ENCODE results near the gene QSOX2. TPM values are rescaled to one million over a fixed set of nuclear protein-coding genes. Genes with fewer than 3 reads are reported as not detected.

Gene QSOX2
- total RNA-seq, 1 donor from 2014 or later: 21.2 TPM

GRCh38 chr9:136278894-136279293 lies 33.3 kb upstream of the QSOX2 start:
- H3K4me3 Mint-ChIP-seq (ENCODE audit: unreplicated experiment): no peak overlapping the region
- H3K36me3 Mint-ChIP-seq (ENCODE audit: unreplicated experiment): no peaks in the 10 kb centered on the region
- peaks cover 4% of the 10 kb centered on the region for H3K9me3 Mint-ChIP-seq (ENCODE audit: unreplicated experiment)

DNA sequence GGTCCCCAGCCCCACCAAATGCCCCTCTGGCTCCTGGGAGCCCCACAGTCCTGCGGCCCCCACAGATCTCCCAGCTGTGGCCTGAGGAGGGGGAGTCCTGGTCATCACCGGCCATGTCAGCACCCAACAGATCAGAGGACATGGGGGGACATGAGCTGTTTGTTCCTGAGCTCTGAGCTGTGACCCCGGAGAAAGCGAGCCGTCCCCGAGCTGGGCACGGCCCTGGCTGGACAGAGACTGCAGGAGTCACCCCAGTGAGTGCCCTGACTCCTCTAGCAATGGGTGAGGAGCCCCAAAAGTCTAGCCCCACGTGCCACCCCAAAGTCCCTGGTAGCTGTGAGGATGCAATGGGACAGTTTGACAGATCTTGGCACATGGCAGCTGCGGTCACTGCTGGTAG lies 32.6 kb upstream of the QSOX2 start:
- Mint-ChIP-seq H3K36me3 (ENCODE audit: unreplicated experiment) (no peaks in the 10 kb centered on the region), H3K9me3 (ENCODE audit: unreplicated experiment) (peaks cover 3% of the 10 kb centered on the region), H3K27ac (ENCODE audit: unreplicated experiment) (no peak overlapping the region), H3K27me3 (ENCODE audit: unreplicated experiment) (peaks cover 9% of the 10 kb centered on the region), H3K4me3 (ENCODE audit: unreplicated experiment) (no peak overlapping the region), H3K4me1 (ENCODE audit: low read depth, unreplicated experiment) (no peaks in the 10 kb centered on the region)
- TF ChIP-seq, protein P1, sequence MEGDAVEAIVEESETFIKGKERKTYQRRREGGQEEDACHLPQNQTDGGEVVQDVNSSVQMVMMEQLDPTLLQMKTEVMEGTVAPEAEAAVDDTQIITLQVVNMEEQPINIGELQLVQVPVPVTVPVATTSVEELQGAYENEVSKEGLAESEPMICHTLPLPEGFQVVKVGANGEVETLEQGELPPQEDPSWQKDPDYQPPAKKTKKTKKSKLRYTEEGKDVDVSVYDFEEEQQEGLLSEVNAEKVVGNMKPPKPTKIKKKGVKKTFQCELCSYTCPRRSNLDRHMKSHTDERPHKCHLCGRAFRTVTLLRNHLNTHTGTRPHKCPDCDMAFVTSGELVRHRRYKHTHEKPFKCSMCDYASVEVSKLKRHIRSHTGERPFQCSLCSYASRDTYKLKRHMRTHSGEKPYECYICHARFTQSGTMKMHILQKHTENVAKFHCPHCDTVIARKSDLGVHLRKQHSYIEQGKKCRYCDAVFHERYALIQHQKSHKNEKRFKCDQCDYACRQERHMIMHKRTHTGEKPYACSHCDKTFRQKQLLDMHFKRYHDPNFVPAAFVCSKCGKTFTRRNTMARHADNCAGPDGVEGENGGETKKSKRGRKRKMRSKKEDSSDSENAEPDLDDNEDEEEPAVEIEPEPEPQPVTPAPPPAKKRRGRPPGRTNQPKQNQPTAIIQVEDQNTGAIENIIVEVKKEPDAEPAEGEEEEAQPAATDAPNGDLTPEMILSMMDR (IDR thresholded peaks at IDR 0.05; ENCODE audit: partially characterized antibody, unreplicated experiment): no peak
- no peak for DNase-seq

More at GRCh38 chr9:136278894-136279293, 33.3 kb upstream of the QSOX2 start:
- Mint-ChIP-seq H3K27ac (ENCODE audit: unreplicated experiment) (no peak overlapping the region), H3K27me3 (ENCODE audit: unreplicated experiment) (peaks cover 6% of the 10 kb centered on the region), H3K4me1 (ENCODE audit: low read depth, unreplicated experiment) (no peaks in the 10 kb centered on the region)
- no peak for DNase-seq
- TF ChIP-seq, protein P1 (IDR thresholded peaks at IDR 0.05; ENCODE audit: partially characterized antibody, unreplicated experiment): no peak

DNA sequence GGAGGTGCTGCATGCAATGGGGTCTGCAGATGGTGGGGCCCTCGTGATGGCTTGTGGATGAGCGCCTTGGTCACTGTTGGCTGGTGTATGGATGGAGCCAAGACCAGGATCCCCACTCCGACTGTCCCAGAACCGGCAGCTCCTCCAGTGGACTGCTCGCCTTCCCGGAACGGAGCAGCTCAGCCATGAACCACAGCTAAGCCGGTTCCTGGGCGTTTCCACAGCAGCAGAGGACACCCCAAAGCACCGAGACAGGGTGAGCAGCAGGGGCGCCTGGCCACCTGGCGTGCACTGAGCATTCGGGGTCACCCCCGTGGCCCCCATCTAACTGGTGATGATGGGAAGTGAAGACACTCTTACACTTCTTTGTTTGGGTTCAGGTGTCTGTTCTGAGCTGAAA lies 32.1 kb upstream of the QSOX2 start:
- no peaks in the 10 kb centered on the region for H3K36me3 Mint-ChIP-seq (ENCODE audit: unreplicated experiment)
- peaks cover 1% of the 10 kb centered on the region for H3K9me3 Mint-ChIP-seq (ENCODE audit: unreplicated experiment)
- DNase-seq: no peak
- no peak overlapping the region for H3K27ac Mint-ChIP-seq (ENCODE audit: unreplicated experiment)
- no peak overlapping the region for H3K4me3 Mint-ChIP-seq (ENCODE audit: unreplicated experiment)
- no peaks in the 10 kb centered on the region for H3K4me1 Mint-ChIP-seq (ENCODE audit: low read depth, unreplicated experiment)
- TF ChIP-seq, protein P1 (IDR thresholded peaks at IDR 0.05; ENCODE audit: partially characterized antibody, unreplicated experiment): no peak
- H3K27me3 Mint-ChIP-seq (ENCODE audit: unreplicated experiment): peaks cover 9% of the 10 kb centered on the region

GRCh38 chr9:136276716-136277115 lies 31.1 kb upstream of the QSOX2 start:
- H3K36me3 Mint-ChIP-seq (ENCODE audit: unreplicated experiment): no peaks in the 10 kb centered on the region
- peaks cover 1% of the 10 kb centered on the region for H3K9me3 Mint-ChIP-seq (ENCODE audit: unreplicated experiment)
- TF ChIP-seq, protein P1 (IDR thresholded peaks at IDR 0.05; ENCODE audit: partially characterized antibody, unreplicated experiment): no peak
- H3K27me3 Mint-ChIP-seq (ENCODE audit: unreplicated experiment): peaks cover 9% of the 10 kb centered on the region
- DNase-seq: no peak
- no peak overlapping the region for H3K27ac Mint-ChIP-seq (ENCODE audit: unreplicated experiment)
- no peak overlapping the region for H3K4me3 Mint-ChIP-seq (ENCODE audit: unreplicated experiment)
- no peaks in the 10 kb centered on the region for H3K4me1 Mint-ChIP-seq (ENCODE audit: low read depth, unreplicated experiment)

GRCh38 chr9:136275655-136276429 lies 30.2 kb upstream of the QSOX2 start:
- Mint-ChIP-seq H3K4me3 (ENCODE audit: unreplicated experiment) (no peak overlapping the region), H3K9me3 (ENCODE audit: unreplicated experiment) (peaks cover 1% of the 10 kb centered on the region), H3K27me3 (ENCODE audit: unreplicated experiment) (peaks cover 7% of the 10 kb centered on the region), H3K36me3 (ENCODE audit: unreplicated experiment) (no peaks in the 10 kb centered on the region), H3K27ac (ENCODE audit: unreplicated experiment) (no peak overlapping the region), H3K4me1 (ENCODE audit: low read depth, unreplicated experiment) (no peaks in the 10 kb centered on the region)
- TF ChIP-seq, protein P1 (IDR thresholded peaks at IDR 0.05; ENCODE audit: partially characterized antibody, unreplicated experiment): peak; percentile 14
- DNase-seq: no peak
